Measurements from ENCODE around the gene CDCA3. TPM values are rescaled to one million over a fixed set of nuclear protein-coding genes. Genes with fewer than 3 reads are reported as not detected.

CDCA3 gene
- total and polyA plus RNA-seq, 2 of the 4 experiments (the other 2 are of a cell fraction): 23.5 to 61.0 TPM

- H2AK5ac ChIP-seq (ENCODE audit: low read depth, low read length): no peak overlapping the region
- dilution Hi-C loops (cut with HindIII; ENCODE audit: low sequenced_read_pairs, unreplicated experiment) (no loop called here), intact Hi-C loops (cut with micrococcal nuclease) (no loop called here), in situ Hi-C loops (cut with MboI; ENCODE audit: low sequenced_read_pairs) (no loop called here)
- no peak overlapping the region for H3K4ac ChIP-seq (ENCODE audit: low read depth, low read length)
- H3K79me1 ChIP-seq (ENCODE audit: low read depth in 1 of 2, low read length in 2 of 2): peaks cover 6 to 21% of the 10 kb centered on the region in 2 experiments
- CTCF ChIA-PET: no interaction called here
- no peak for ATAC-seq (ENCODE audit: low read depth)
- no peak overlapping the region for H3K9ac ChIP-seq (ENCODE audit: low read depth, low read length)
- no peak overlapping the region for H3K4me2 ChIP-seq (ENCODE audit: low read depth, low read length)
- H4K20me1 ChIP-seq (ENCODE audit: insufficient read depth, low read length): peaks cover 7% of the 10 kb centered on the region
- H3K27me3 ChIP-seq (ENCODE audit: control insufficient read depth, insufficient read depth, low read length): no peaks in the 10 kb centered on the region
- no peak overlapping the region for H4K8ac ChIP-seq (ENCODE audit: low read depth in 2 of 2, low read length in 2 of 2)
- no peak for DNase-seq
- H2BK20ac ChIP-seq (ENCODE audit: low read depth, low read length): no peak overlapping the region
- no peak overlapping the region for H3K23ac ChIP-seq (ENCODE audit: low read depth, low read length)
- no peak overlapping the region for H2AK9ac ChIP-seq (replicated peaks; ENCODE audit: low read depth, low read length, poor library complexity)
- H3K27ac ChIP-seq (ENCODE audit: insufficient read depth, low read length): no peak overlapping the region
- POLR2A ChIA-PET (ENCODE audit: unreplicated experiment): no interaction called here
- 100% methylated on average over 1 of the region's 2 CpGs; no CpG with 5 or more reads in 1 of the 2 experiments for WGBS, 2 experiments (ENCODE audit: extremely low coverage in 2 of 2, insufficient read length in 1 of 2)
- no peak overlapping the region for H3K18ac ChIP-seq (ENCODE audit: low read depth, low read length)
- no peak overlapping the region for H4K5ac ChIP-seq (ENCODE audit: low read depth, low read length)
- H3K4me1 ChIP-seq (ENCODE audit: control insufficient read depth, insufficient read depth, low read length): no peaks in the 10 kb centered on the region
- H3K9me1 ChIP-seq (ENCODE audit: insufficient read depth, low read length): no peaks in the 10 kb centered on the region
- no TSS peak for BruUV-seq (replicated peaks)
- TF ChIP-seq SMC3 (IDR thresholded peaks at IDR 0.05; ENCODE audit: low read depth, low read length) (no peak), RAD21 (IDR thresholded peaks at IDR 0.05; ENCODE audit: low read length) (no peak), NFE2L2 (IDR thresholded peaks at IDR 0.05; ENCODE audit: low read depth, low read length) (no peak), POLR2A (IDR thresholded peaks at IDR 0.05; ENCODE audit: low read depth, low read length) (no peak), MXI1 (IDR thresholded peaks at IDR 0.05; ENCODE audit: borderline replicate concordance, low read depth, low read length) (no peak), BHLHE40 (IDR thresholded peaks at IDR 0.05; ENCODE audit: low read depth, low read length) (no peak), RFX5 (IDR thresholded peaks at IDR 0.05; ENCODE audit: low read depth, low read length) (no peak), MAZ (IDR thresholded peaks at IDR 0.05; ENCODE audit: borderline replicate concordance, low read depth, low read length) (no peak), MAFK (IDR thresholded peaks at IDR 0.05; ENCODE audit: low read depth, low read length) (no peak), CEBPB (IDR thresholded peaks at IDR 0.05; ENCODE audit: low read depth, low read length) (no peak)
- TF ChIP-seq, protein P1, sequence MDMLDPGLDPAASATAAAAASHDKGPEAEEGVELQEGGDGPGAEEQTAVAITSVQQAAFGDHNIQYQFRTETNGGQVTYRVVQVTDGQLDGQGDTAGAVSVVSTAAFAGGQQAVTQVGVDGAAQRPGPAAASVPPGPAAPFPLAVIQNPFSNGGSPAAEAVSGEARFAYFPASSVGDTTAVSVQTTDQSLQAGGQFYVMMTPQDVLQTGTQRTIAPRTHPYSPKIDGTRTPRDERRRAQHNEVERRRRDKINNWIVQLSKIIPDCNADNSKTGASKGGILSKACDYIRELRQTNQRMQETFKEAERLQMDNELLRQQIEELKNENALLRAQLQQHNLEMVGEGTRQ (IDR thresholded peaks at IDR 0.05; ENCODE audit: low read depth, low read length): no peak
- H3K4me3 ChIP-seq (ENCODE audit: insufficient read depth, low read depth, low read length): no peak overlapping the region
- no peak overlapping the region for H2BK5ac ChIP-seq (ENCODE audit: low read depth, low read length, poor library complexity, severe bottlenecking)
- no peaks in the 10 kb centered on the region for H3K9me3 ChIP-seq (ENCODE audit: control insufficient read depth, insufficient read depth, low read length)
- no peak overlapping the region for H2BK15ac ChIP-seq (ENCODE audit: low read depth, low read length)
- H2BK120ac ChIP-seq (ENCODE audit: low read depth, low read length): no peak overlapping the region
- H2AFZ ChIP-seq (replicated peaks; ENCODE audit: low read length, poor library complexity): no peak overlapping the region
- no peak overlapping the region for H3K14ac ChIP-seq (replicated peaks; ENCODE audit: low read depth, low read length)
- peaks cover 52% of the 10 kb centered on the region for H3K36me3 ChIP-seq (ENCODE audit: control insufficient read depth, insufficient read depth, low read length)
- H4K91ac ChIP-seq (ENCODE audit: insufficient read depth, low read depth, low read length): no peak overlapping the region
- H3K56ac ChIP-seq (ENCODE audit: extremely low read depth, insufficient read depth, low read length): no peak overlapping the region
These were observed 3.4 kb downstream of the CDCA3 start for GRCh38 chr12:6847676-6848075.
